HepG2 (cell line): Measurements from ENCODE around the gene TMEM14B. TPM values are rescaled to one million over a fixed set of nuclear protein-coding genes. Genes with fewer than 3 reads are reported as not detected.

Experiments used
- CREB1 ChIP-seq, 2 experiments: fragments of 450-650 bp in 1 of 2; IDR thresholded peaks; 2 replicates each; pipeline ENCODE4 v1.6.1; 2016 to 2017; ENCODE audit warnings: control low read depth in 1 of 2, mild to moderate bottlenecking in 1 of 2, missing compliant biosample characterization in 1 of 2, missing genetic modification characterization in 1 of 2
- HNF4A ChIP-seq: sonication (generic); formaldehyde crosslinking; IDR thresholded peaks from 2 replicates; pipeline ENCODE4 v1.4.0; 2020; ENCODE audit warnings: missing genetic modification reagents
- KDM5B ChIP-seq: sonication (generic); formaldehyde crosslinking; IDR thresholded peaks from 2 replicates; pipeline ENCODE4 v1.4.0; 2020; ENCODE audit warnings: missing genetic modification reagents, mild to moderate bottlenecking, borderline replicate concordance
- NR3C1 ChIP-seq: sonication (generic); formaldehyde crosslinking; IDR thresholded peaks from 2 replicates; pipeline ENCODE4 v1.4.0; 2020; ENCODE audit warnings: missing genetic modification reagents
- PRPF4 ChIP-seq: fragments of 200-400 bp; formaldehyde crosslinking; IDR thresholded peaks from 2 replicates; pipeline ENCODE4 v1.6.1; 2016; ENCODE audit warnings: low read length, low read depth; ENCODE audit not compliant: poor library complexity, severe bottlenecking
- SOX5 ChIP-seq: IDR thresholded peaks from 2 replicates; pipeline ENCODE4 v1.6.1; 2016; ENCODE audit warnings: borderline replicate concordance
- TFDP2 ChIP-seq: sonication (generic); formaldehyde crosslinking; IDR thresholded peaks from 2 replicates; pipeline ENCODE4 v1.4.0; 2020; ENCODE audit warnings: missing genetic modification reagents
- ZBTB44 ChIP-seq: sonication (generic); formaldehyde crosslinking; IDR thresholded peaks from 2 replicates; pipeline ENCODE4 v1.4.0; 2020; ENCODE audit warnings: missing genetic modification reagents
- ZFP36L2 ChIP-seq: sonication (generic); formaldehyde crosslinking; IDR thresholded peaks from 2 replicates; pipeline ENCODE4 v1.4.0; 2020; ENCODE audit warnings: missing genetic modification reagents
- ZNF20 ChIP-seq: sonication (generic); formaldehyde crosslinking; IDR thresholded peaks from 2 replicates; pipeline ENCODE4 v1.4.0; 2020; ENCODE audit warnings: mild to moderate bottlenecking, moderate library complexity, missing genetic modification reagents
- ZNF598 ChIP-seq: sonication (generic); formaldehyde crosslinking; IDR thresholded peaks from 2 replicates; pipeline ENCODE4 v1.5.1; 2020; ENCODE audit warnings: mild to moderate bottlenecking, missing genetic modification reagents, borderline replicate concordance
- ZNF792 ChIP-seq: IDR thresholded peaks from 2 replicates; pipeline ENCODE4 v1.6.1; 2016
- polyA plus RNA-seq, 8 experiments: library from polyadenylated mRNA; depleted of rRNA in 3 of 8; stranded (reverse) in 7 of 8; unstranded in 1 of 8; fragments of >200 nt; fragmentation: Illumina TruSeq in 4 of 8; extraction: Trizol in 4 of 8; gene quantifications; 2 replicates each; pipeline versions ENCODE4 v1.2.1 to v1.2.3, GENCODE V29; 2011 to 2016; ENCODE audit warnings: low read depth in 4 of 8, missing spikeins in 1 of 8, mixed read lengths in 1 of 8; ENCODE audit not compliant: insufficient read depth in 1 of 8
- total RNA-seq, 5 experiments: library from RNA; depleted of rRNA; stranded (reverse); fragments of >200 nt; fragmentation: Illumina TruSeq; extraction: Trizol; gene quantifications; 2 replicates each; pipeline ENCODE4 v1.2.3, GENCODE V29; 2016; ENCODE audit warnings: low read depth in 1 of 5
- TF ChIP-seq, protein P1 (sequence below): sonication (generic); formaldehyde crosslinking; IDR thresholded peaks from one replicate; pipeline ENCODE4 v1.5.1; 2020; ENCODE audit warnings: mild to moderate bottlenecking, missing genetic modification reagents; ENCODE audit errors: not compliant biosample characterization

Gene TMEM14B
- total and polyA plus RNA-seq, 2 of the 13 experiments (the other 11 are each of a cell fraction or from before 2014, with no cell fraction given): 133 to 200 TPM

- TF ChIP-seq PRPF4 (no peak), SOX5 (CRISPR knock-in tag) (no peak), HNF4A (CRISPR knock-in tag) (no peak), NR3C1 (no peak), ZFP36L2 (no peak), ZNF20 (CRISPR knock-in tag) (no peak), KDM5B (CRISPR knock-in tag) (peak; percentile 77), TFDP2 (no peak), ZNF792 (CRISPR knock-in tag) (no peak), CREB1 (IDR thresholded peaks at IDR 0.05) (no peak), CREB1 (CRISPR knock-in tag; IDR thresholded peaks at IDR 0.05) (no peak), ZNF598 (CRISPR knock-in tag) (no peak), ZBTB44 (CRISPR knock-in tag) (no peak)
- TF ChIP-seq, protein P1, sequence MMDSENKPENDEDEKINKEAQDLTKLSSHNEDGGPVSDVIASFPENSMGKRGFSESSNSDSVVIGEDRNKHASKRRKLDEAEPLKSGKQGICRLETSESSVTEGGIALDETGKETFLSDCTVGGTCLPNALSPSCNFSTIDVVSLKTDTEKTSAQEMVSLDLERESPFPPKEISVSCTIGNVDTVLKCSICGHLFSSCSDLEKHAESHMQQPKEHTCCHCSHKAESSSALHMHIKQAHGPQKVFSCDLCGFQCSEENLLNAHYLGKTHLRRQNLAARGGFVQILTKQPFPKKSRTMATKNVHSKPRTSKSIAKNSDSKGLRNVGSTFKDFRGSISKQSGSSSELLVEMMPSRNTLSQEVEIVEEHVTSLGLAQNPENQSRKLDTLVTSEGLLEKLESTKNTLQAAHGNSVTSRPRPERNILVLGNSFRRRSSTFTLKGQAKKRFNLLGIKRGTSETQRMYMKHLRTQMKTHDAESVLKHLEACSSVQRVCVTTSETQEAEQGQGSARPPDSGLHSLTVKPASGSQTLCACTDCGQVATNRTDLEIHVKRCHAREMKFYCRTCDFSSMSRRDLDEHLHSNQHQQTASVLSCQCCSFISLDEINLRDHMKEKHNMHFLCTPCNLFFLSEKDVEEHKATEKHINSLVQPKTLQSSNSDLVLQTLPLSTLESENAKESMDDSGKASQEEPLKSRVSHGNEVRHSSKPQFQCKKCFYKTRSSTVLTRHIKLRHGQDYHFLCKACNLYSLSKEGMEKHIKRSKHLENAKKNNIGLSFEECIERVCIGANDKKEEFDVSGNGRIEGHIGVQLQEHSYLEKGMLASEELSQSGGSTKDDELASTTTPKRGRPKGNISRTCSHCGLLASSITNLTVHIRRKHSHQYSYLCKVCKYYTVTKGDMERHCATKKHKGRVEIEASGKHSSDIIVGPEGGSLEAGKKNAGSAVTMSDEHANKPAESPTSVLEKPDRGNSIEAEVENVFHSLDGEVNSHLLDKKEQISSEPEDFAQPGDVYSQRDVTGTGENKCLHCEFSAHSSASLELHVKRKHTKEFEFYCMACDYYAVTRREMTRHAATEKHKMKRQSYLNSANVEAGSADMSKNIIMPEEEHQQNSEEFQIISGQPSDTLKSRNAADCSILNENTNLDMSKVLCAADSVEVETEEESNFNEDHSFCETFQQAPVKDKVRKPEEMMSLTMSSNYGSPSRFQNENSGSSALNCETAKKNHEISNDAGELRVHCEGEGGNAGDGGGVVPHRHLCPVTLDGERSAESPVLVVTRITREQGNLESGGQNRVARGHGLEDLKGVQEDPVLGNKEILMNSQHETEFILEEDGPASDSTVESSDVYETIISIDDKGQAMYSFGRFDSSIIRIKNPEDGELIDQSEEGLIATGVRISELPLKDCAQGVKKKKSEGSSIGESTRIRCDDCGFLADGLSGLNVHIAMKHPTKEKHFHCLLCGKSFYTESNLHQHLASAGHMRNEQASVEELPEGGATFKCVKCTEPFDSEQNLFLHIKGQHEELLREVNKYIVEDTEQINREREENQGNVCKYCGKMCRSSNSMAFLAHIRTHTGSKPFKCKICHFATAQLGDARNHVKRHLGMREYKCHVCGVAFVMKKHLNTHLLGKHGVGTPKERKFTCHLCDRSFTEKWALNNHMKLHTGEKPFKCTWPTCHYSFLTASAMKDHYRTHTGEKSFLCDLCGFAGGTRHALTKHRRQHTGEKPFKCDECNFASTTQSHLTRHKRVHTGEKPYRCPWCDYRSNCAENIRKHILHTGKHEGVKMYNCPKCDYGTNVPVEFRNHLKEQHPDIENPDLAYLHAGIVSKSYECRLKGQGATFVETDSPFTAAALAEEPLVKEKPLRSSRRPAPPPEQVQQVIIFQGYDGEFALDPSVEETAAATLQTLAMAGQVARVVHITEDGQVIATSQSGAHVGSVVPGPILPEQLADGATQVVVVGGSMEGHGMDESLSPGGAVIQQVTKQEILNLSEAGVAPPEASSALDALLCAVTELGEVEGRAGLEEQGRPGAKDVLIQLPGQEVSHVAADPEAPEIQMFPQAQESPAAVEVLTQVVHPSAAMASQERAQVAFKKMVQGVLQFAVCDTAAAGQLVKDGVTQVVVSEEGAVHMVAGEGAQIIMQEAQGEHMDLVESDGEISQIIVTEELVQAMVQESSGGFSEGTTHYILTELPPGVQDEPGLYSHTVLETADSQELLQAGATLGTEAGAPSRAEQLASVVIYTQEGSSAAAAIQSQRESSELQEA (CRISPR knock-in tag): peak; percentile 13
Observed at GRCh38 chr6:10720265-10720959, 27.2 kb upstream of the TMEM14B start (continued).
